LNCaP clone FGC (cell line): ENCODE measurements around the gene TEAD1.

ENCODE experiments used
- DNase-seq: peaks from one replicate; pipeline ENCODE4 v3.0.0-alpha.2; 2011; ENCODE audit warnings: low read depth
- H3K4me3 ChIP-seq: 2 replicates; pipeline ENCODE4 v1.5.1; 2011; ENCODE audit warnings: mild to moderate bottlenecking, low read depth, low read length, control low read depth
- TF ChIP-seq, protein P1 (sequence below): IDR thresholded peaks from 2 replicates; pipeline ENCODE4 v1.5.1; 2012; ENCODE audit warnings: mild to moderate bottlenecking; ENCODE audit not compliant: control insufficient read depth, insufficient read depth; ENCODE audit errors: extremely low read depth

TEAD1 gene

DNA sequence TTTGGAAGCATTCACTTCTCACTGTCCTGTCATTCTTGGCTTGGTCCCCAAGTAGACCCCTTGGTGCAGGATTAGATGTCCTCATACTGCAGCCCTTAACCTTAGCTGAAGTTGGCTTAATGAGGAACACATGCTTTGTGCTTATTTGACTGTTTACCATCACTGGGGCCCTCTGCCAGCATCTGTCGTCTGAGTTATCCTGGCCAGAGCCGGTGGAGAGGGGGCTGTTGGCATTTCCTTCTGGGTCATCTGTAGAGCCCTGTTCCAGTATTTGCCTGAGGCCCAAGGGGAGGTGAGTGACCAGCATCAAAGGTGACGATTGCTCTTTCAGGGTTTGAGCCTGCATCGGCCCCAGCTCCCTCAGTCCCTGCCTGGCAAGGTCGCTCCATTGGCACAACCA, 208.4 kb downstream of the TEAD1 start:
- DNase-seq: no peak
- no peak overlapping the region for H3K4me3 ChIP-seq
- TF ChIP-seq, protein P1, sequence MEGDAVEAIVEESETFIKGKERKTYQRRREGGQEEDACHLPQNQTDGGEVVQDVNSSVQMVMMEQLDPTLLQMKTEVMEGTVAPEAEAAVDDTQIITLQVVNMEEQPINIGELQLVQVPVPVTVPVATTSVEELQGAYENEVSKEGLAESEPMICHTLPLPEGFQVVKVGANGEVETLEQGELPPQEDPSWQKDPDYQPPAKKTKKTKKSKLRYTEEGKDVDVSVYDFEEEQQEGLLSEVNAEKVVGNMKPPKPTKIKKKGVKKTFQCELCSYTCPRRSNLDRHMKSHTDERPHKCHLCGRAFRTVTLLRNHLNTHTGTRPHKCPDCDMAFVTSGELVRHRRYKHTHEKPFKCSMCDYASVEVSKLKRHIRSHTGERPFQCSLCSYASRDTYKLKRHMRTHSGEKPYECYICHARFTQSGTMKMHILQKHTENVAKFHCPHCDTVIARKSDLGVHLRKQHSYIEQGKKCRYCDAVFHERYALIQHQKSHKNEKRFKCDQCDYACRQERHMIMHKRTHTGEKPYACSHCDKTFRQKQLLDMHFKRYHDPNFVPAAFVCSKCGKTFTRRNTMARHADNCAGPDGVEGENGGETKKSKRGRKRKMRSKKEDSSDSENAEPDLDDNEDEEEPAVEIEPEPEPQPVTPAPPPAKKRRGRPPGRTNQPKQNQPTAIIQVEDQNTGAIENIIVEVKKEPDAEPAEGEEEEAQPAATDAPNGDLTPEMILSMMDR: no peak

DNA sequence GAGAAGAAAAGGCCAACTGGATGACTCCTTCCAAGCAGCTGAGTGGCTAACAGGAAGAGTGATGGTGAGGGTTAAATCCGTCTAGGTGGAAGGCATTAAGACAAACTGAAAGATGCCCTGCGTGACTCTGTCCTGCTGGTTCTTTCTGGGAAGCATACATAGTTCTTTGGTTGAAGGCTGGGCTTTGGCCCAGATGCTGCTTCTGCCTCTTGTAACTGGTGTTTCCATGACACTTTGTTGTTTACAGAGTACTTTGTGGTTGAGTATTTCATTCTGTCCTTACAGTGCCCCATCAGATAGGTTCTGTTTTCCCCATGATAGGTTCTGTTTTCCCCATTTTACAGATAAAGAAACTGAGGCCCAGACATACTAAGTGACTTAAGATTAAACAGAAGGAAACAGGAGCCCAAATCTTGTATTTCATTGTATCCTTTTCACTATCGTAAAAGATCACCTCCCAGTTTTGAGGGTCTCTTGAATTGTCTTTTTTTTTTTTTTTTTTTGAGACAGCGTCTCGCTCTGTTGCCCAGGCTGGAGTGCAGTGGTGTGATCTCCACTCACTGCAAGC, 210.6 kb downstream of the TEAD1 start:
- no peak overlapping the region for H3K4me3 ChIP-seq
- TF ChIP-seq, protein P1: no peak
- no peak for DNase-seq

DNA sequence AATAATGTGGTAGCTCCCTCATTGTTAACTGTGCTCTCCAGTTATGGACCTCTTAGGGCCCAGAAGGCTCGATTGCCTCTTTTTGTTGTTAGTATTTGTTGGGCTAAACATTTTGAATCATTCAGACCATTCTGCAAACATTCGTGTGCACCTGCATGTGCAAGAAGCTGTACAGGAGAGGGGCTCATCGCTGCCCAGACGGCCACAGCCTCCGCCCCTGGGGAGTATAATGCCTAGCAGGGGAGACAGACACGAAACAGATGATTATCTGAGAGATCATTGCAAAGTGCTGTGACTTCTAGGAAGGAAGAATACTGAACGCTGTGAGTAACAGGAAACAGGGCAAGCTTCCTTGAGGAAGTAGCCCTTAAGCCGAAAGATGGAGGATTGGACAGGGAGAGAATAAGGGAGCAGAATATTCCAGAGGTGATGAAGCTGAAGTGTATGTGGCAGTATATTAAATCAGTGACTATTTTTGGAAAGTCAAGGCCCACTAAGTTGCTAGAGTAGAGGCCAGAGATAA, 211.6 kb downstream of the TEAD1 start:
- H3K4me3 ChIP-seq: no peak overlapping the region
- DNase-seq: no peak
- TF ChIP-seq, protein P1: no peak

DNA sequence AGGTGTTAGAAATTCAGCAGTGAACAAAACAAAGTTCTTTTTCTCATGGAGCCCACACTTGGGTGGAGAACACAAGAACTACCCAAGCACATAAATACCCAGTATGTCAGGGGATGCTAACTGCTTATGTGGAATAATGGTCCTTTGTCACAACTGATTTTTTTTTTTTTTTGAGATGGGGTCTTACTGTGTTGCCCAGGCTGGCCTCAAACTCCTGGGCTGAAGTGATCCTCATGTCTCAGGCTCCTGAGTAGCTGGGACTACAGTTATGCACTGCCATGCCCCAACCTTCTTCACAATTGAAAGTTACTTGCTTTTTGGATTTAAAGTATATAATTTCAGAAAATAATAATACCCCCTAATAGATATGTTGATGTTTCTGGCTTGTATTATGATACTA, 212.3 kb downstream of the TEAD1 start:
- DNase-seq: no peak
- TF ChIP-seq, protein P1: no peak

DNA sequence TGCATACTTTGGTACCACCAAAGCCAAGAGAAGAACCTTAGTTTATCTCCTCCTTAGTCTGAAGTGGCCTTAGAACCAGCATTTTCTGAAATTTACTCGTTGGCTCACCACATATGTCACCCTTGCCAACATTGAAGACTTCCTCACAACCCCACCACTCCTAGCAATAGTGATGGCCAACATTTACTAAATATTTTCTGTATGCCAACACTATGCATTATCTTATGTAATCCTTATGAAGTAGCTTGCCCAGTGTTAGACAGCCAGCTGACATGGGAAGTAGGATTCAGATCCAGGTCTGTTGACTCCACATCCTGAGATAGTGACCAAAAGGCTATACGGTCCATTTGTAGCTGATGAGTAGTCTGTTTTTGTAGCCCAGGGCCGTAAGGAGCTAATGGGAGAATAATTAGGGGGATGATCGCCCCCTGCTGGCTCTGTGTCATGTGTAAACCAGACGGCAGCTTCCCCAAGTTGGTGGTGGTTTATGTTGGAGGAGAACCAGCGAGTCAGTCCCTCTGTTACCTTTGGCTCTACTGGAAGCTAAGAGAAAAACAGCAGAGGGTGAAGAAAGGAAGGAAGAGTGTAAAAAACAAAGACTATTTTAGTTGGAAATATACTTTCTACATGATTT, 214.4 kb downstream of the TEAD1 start:
- peak; percentile 41 for DNase-seq
- TF ChIP-seq, protein P1: peak; percentile 89
- no peak overlapping the region for H3K4me3 ChIP-seq

More for the DNA sequence above, 212.3 kb downstream of the TEAD1 start:
- H3K4me3 ChIP-seq: no peak overlapping the region

DNA sequence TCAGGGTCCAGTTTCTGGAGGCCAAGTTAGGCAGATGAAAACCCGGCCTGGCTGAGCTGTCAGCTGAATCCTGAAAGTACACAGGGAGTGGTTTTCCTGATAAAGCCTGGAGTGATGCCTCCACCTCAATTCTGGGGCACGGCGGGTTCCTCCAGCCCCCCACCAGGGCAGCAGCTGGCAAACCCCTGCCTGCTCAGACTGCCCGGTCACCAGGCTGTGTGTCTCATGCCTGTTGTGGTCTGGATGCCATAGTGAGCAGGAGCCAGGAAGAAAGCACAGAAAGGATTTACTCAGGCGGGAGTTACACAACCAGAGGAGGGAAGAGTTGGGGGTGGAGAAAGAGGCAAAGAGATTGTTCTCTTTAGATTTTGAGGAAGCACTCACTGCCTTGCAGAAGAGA, 215.0 kb downstream of the TEAD1 start:
- H3K4me3 ChIP-seq: no peak overlapping the region
- TF ChIP-seq, protein P1: no peak
- DNase-seq: no peak
